Activated B cell treated with CpG ODN at 0.5 μM for 24 hours (primary cell): ENCODE results near the gene PLEKHA6. TPM values are rescaled to one million over a fixed set of nuclear protein-coding genes. Genes with fewer than 3 reads are reported as not detected.

Experiments used
- ATAC-seq: fragments of 200-7000 bp; cut with Tn5 transposase; one replicate; pipeline ENCODE4 v1.10.0; 2021; ENCODE audit warnings: low read depth, mild to moderate bottlenecking, moderate library complexity
- CTCF ChIA-PET: fragments of 350-600 bp; sonication (Branson Sonifier 250); formaldehyde crosslinking; loops from one replicate; lab custom pipeline; 2021; ENCODE audit warnings: antibody characterized with exemption; lab: Charles Lee
- POLR2A ChIA-PET: fragments of 350-600 bp; sonication (Branson Sonifier 250); formaldehyde crosslinking; loops from one replicate; lab custom pipeline; 2021; ENCODE audit warnings: antibody characterized with exemption; lab: Charles Lee
- DNase-seq: peaks from one replicate; pipeline ENCODE4 v3.0.0; 2022
- H3K27ac Mint-ChIP-seq: one replicate; pipeline ENCODE4 v1.8.0; 2020; ENCODE audit warnings: mixed read lengths
- H3K27me3 Mint-ChIP-seq: one replicate; pipeline ENCODE4 v1.8.0; 2021; ENCODE audit warnings: mixed read lengths
- H3K36me3 Mint-ChIP-seq: one replicate; pipeline ENCODE4 v1.8.0; 2021; ENCODE audit warnings: low read depth, mixed read lengths
- H3K4me1 Mint-ChIP-seq: one replicate; pipeline ENCODE4 v1.8.0; 2021; ENCODE audit warnings: mixed read lengths
- H3K4me3 Mint-ChIP-seq: one replicate; pipeline ENCODE4 v1.8.0; 2020; ENCODE audit warnings: mild to moderate bottlenecking, mixed read lengths
- H3K9me3 Mint-ChIP-seq: one replicate; pipeline ENCODE4 v1.8.0; 2020; ENCODE audit warnings: mixed read lengths
- intact Hi-C: fragments of 100-400 bp; cut with micrococcal nuclease; formaldehyde crosslinking; loops from one replicate; pipeline ENCODE4 v1.15.1; 2024
- total RNA-seq: library from RNA; stranded (reverse); gene quantifications from 2 replicates; pipeline ENCODE4 v1.2.3, GENCODE V29; 2022
- TF ChIP-seq, protein P1 (sequence below): fragments of 200-600 bp; IDR thresholded peaks from one replicate; pipeline ENCODE4 v1.8.0; 2022; ENCODE audit warnings: antibody characterized with exemption, mild to moderate bottlenecking

The PLEKHA6 gene
- total RNA-seq, 1 donor from 2014 or later, result 0.62 TPM

DNA sequence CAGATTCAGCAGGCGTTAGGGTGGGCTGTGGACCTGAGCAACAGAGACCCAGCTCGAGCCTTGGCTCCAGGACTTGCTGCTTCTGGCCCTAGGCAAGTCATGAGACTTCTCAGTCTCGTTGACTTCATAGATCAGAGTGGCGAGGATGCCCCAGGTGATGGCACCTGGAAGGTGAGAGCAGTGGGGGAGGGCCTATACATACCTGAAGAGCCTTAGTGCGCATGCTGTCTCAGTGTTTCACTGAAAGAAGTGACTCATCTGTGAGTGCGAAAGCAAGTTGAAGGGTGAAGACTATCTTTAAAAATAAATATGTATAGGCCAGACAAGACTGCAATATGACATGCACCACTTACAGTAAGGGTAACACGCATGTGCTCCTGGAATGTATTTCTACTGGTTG lies 10.1 kb downstream of the PLEKHA6 start:
- ATAC-seq, result no peak

DNA sequence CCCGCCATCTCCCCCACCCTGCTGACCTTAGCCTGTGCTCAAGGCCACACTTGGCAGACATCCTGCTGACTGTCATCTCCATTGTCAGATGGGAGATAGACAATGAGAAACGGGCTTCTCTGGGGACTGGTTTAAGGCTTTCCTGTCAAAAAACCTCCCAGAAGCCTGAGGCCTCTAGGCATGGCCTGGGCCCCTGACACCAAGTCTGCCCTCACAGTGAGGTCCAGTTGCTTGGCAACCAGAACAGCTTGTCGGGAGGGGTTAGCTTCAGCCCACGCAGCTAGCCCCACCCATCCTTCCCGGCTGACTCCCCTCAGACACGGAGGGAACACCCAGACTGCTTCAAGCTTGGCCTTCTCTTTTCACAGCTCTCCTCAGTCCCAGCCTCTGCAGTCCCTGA lies 11.0 kb downstream of the PLEKHA6 start:
- DNase-seq (no peak), ATAC-seq (no peak)
- ChIA-PET CTCF (no interaction called here), POLR2A (no interaction called here)
- TF ChIP-seq, protein P1, sequence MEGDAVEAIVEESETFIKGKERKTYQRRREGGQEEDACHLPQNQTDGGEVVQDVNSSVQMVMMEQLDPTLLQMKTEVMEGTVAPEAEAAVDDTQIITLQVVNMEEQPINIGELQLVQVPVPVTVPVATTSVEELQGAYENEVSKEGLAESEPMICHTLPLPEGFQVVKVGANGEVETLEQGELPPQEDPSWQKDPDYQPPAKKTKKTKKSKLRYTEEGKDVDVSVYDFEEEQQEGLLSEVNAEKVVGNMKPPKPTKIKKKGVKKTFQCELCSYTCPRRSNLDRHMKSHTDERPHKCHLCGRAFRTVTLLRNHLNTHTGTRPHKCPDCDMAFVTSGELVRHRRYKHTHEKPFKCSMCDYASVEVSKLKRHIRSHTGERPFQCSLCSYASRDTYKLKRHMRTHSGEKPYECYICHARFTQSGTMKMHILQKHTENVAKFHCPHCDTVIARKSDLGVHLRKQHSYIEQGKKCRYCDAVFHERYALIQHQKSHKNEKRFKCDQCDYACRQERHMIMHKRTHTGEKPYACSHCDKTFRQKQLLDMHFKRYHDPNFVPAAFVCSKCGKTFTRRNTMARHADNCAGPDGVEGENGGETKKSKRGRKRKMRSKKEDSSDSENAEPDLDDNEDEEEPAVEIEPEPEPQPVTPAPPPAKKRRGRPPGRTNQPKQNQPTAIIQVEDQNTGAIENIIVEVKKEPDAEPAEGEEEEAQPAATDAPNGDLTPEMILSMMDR, result no peak
- Mint-ChIP-seq H3K9me3 (no peaks in the 10 kb centered on the region), H3K27ac (no peak overlapping the region), H3K4me1 (no peaks in the 10 kb centered on the region), H3K27me3 (peaks cover 18% of the 10 kb centered on the region), H3K4me3 (no peak overlapping the region), H3K36me3 (no peaks in the 10 kb centered on the region)
- intact Hi-C loops, result no loop called here

More for the DNA sequence above, 10.1 kb downstream of the PLEKHA6 start:
- H3K4me3 Mint-ChIP-seq, result no peak overlapping the region
- POLR2A ChIA-PET, result no interaction called here
- peaks cover 18% of the 10 kb centered on the region for H3K27me3 Mint-ChIP-seq
- no peak for DNase-seq
- CTCF ChIA-PET, result no interaction called here
- no peak overlapping the region for H3K27ac Mint-ChIP-seq
- TF ChIP-seq, protein P1, result no peak
- H3K9me3 Mint-ChIP-seq, result no peaks in the 10 kb centered on the region
- no peaks in the 10 kb centered on the region for H3K36me3 Mint-ChIP-seq
- intact Hi-C loops, result no loop called here
- H3K4me1 Mint-ChIP-seq, result no peaks in the 10 kb centered on the region

DNA sequence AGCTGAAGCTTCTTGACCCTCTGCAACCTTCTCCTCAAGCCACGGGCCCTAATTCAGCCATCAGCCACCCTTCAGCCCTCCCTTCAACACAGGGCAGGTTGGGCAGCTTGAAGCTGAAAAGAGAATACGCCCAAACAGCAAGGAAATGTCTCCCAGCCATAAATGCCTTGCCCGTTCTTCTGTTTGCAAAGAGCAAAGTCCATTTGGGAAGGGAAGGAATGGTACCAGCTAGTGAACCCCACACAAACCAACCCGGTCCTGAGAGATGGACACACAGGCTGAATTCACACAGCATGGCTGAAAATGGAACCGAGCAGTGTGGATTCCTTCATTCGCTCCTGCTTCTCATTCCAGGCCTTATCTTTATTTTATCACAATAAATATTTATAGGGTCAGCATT lies 11.5 kb downstream of the PLEKHA6 start:
- H3K4me3 Mint-ChIP-seq, result no peak overlapping the region
- intact Hi-C loops, result no loop called here
- CTCF ChIA-PET, result no interaction called here
- ATAC-seq (no peak), DNase-seq (no peak)
- no peaks in the 10 kb centered on the region for H3K4me1 Mint-ChIP-seq
- H3K36me3 Mint-ChIP-seq, result no peaks in the 10 kb centered on the region
- no peaks in the 10 kb centered on the region for H3K9me3 Mint-ChIP-seq
- TF ChIP-seq, protein P1, result no peak
- no peak overlapping the region for H3K27ac Mint-ChIP-seq
- POLR2A ChIA-PET, result no interaction called here
- peaks cover 15% of the 10 kb centered on the region for H3K27me3 Mint-ChIP-seq

DNA sequence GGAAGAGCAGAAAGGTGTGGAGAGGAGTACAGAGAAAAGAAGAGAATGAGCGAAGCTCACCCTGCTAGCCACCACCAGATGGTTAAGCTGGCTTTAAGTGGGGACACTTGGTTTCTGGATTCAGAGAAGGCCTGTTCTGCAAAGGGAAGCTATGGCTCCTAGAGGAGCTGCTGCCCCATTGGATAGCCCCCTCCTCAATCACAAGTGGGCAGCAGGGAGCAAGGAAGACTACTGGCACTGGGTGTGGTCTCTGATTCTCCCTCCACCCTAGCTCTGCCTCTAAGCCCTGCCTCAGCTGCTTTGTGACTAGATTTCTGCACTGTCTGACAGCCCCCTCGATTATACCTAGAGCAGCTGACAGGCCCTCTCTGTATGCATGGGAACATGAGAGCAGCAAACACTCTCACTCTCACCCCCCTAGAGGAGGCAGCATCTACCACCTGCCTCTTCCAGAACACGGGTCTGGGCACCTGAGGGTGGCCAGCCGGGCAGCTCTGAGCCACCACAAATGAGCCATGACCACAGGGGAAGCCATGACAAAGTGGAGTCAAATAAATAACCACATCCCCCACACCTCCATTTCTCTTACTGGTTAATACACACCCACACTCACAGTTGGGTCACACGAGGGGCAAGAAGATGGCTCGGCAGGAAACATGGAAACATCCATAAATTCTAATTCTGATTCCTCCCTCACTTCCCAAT lies 13.6 kb downstream of the PLEKHA6 start:
- ChIA-PET CTCF (no interaction called here), POLR2A (no interaction called here)
- DNase-seq (no peak), ATAC-seq (no peak)
- Mint-ChIP-seq H3K4me3 (no peak overlapping the region), H3K27me3 (peaks cover 19% of the 10 kb centered on the region), H3K9me3 (no peaks in the 10 kb centered on the region), H3K4me1 (no peaks in the 10 kb centered on the region), H3K27ac (no peak overlapping the region), H3K36me3 (no peaks in the 10 kb centered on the region)
- TF ChIP-seq, protein P1, result no peak
- intact Hi-C loops, result no loop called here

DNA sequence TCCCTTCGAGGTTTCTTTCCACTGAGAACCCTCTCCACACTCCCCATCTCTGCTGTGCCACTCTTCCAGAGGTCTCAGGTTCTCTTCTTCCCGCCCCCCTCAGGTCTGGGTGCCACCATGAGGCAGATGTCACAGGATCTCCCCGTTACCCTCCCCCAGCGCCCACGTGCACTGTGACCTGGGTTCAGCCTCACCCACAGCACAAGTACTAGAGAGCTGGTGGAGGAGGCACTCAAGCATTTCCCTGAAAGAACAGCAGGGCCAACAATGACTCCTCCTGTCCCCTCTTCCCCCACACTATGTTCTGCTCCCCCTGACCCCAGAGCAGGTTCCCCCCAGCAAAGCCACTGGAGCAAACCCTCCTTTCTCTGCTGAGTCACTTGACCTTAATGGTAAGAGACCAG lies 14.3 kb downstream of the PLEKHA6 start:
- Mint-ChIP-seq H3K27me3 (peaks cover 17% of the 10 kb centered on the region), H3K4me3 (no peak overlapping the region), H3K4me1 (no peaks in the 10 kb centered on the region), H3K27ac (no peak overlapping the region), H3K36me3 (no peaks in the 10 kb centered on the region), H3K9me3 (no peaks in the 10 kb centered on the region)
- ChIA-PET CTCF (no interaction called here), POLR2A (no interaction called here)
- TF ChIP-seq, protein P1, result no peak
- intact Hi-C loops, result no loop called here
- DNase-seq (no peak), ATAC-seq (no peak)
